ENCODE data around the gene TSPAN13.
"Not testable (repeated sequence)": the region's sequence is repeated elsewhere in the genome, so short reads cannot be mapped to it uniquely, and the experiment has no call there.

The TSPAN13 gene

GRCh38 chr7:16753932-16754855 lies 639 bp downstream of the TSPAN13 start:
- H3K4me3 ChIP-seq (ENCODE audit: low read length) = peak overlapping the region; percentile 50
- no peak for TF ChIP-seq ZNF274 (IDR thresholded peaks at IDR 0.05; ENCODE audit: low read depth, low read length)

GRCh38 chr7:16754856-16755317 lies 1.3 kb downstream of the TSPAN13 start:
- no peak overlapping the region; the same call in 1 of the 2 replicates for H3K4me3 ChIP-seq (ENCODE audit: low read length)
- TF ChIP-seq ZNF274 (IDR thresholded peaks at IDR 0.05; ENCODE audit: low read depth, low read length) = no peak

GRCh38 chr7:16755397-16755796 lies 1.8 kb downstream of the TSPAN13 start:
- H3K4me3 ChIP-seq (ENCODE audit: low read length) = no peak overlapping the region
- TF ChIP-seq ZNF274 (IDR thresholded peaks at IDR 0.05; ENCODE audit: low read depth, low read length) = no peak

- TF ChIP-seq ZNF274 (IDR thresholded peaks at IDR 0.05; ENCODE audit: low read depth, low read length) = no peak
- no peak overlapping the region for H3K4me3 ChIP-seq (ENCODE audit: low read length)
Measured at GRCh38 chr7:16758036-16758435, 4.5 kb downstream of the TSPAN13 start.

GRCh38 chr7:16758631-16759611 lies 5.4 kb downstream of the TSPAN13 start:
- H3K4me3 ChIP-seq (ENCODE audit: low read length) = no peak overlapping the region
- no peak for TF ChIP-seq ZNF274 (IDR thresholded peaks at IDR 0.05; ENCODE audit: low read depth, low read length)

- H3K4me3 ChIP-seq (ENCODE audit: low read length) = no peak overlapping the region
- TF ChIP-seq ZNF274 (IDR thresholded peaks at IDR 0.05; ENCODE audit: low read depth, low read length) = no peak
Measured at GRCh38 chr7:16759840-16760239, 6.3 kb downstream of the TSPAN13 start.

GRCh38 chr7:16762177-16762576 lies 8.6 kb downstream of the TSPAN13 start:
- no peak for TF ChIP-seq ZNF274 (IDR thresholded peaks at IDR 0.05; ENCODE audit: low read depth, low read length)
- H3K4me3 ChIP-seq (ENCODE audit: low read length) = no peak overlapping the region

- no peak overlapping the region for H3K4me3 ChIP-seq (ENCODE audit: low read length)
- no peak for TF ChIP-seq ZNF274 (IDR thresholded peaks at IDR 0.05; ENCODE audit: low read depth, low read length)
Measured at GRCh38 chr7:16764942-16765341, 11.4 kb downstream of the TSPAN13 start.

- TF ChIP-seq ZNF274 (IDR thresholded peaks at IDR 0.05; ENCODE audit: low read depth, low read length) = no peak
- no peak overlapping the region for H3K4me3 ChIP-seq (ENCODE audit: low read length)
Measured at GRCh38 chr7:16765436-16765859, 11.9 kb downstream of the TSPAN13 start.

GRCh38 chr7:16769994-16770393 lies 16.4 kb downstream of the TSPAN13 start:
- not testable (repeated sequence) for H3K4me3 ChIP-seq (ENCODE audit: low read length)

- no peak for TF ChIP-seq ZNF274 (IDR thresholded peaks at IDR 0.05; ENCODE audit: low read depth, low read length)
- no peak overlapping the region for H3K4me3 ChIP-seq (ENCODE audit: low read length)
Measured at GRCh38 chr7:16770657-16771329, 17.2 kb downstream of the TSPAN13 start.

GRCh38 chr7:16773326-16773725 lies 19.8 kb downstream of the TSPAN13 start:
- no peak for TF ChIP-seq ZNF274 (IDR thresholded peaks at IDR 0.05; ENCODE audit: low read depth, low read length)
- no peak overlapping the region for H3K4me3 ChIP-seq (ENCODE audit: low read length)

- TF ChIP-seq ZNF274 (IDR thresholded peaks at IDR 0.05; ENCODE audit: low read depth, low read length) = no peak
- no peak overlapping the region for H3K4me3 ChIP-seq (ENCODE audit: low read length)
Measured at GRCh38 chr7:16773884-16774283, 20.3 kb downstream of the TSPAN13 start.

GRCh38 chr7:16774294-16774693 lies 20.7 kb downstream of the TSPAN13 start:
- TF ChIP-seq ZNF274 (IDR thresholded peaks at IDR 0.05; ENCODE audit: low read depth, low read length) = no peak

More at GRCh38 chr7:16774294-16774693, 20.7 kb downstream of the TSPAN13 start:
- H3K4me3 ChIP-seq (ENCODE audit: low read length) = no peak overlapping the region
